ENCODE data around the gene GPANK1.

DNA sequence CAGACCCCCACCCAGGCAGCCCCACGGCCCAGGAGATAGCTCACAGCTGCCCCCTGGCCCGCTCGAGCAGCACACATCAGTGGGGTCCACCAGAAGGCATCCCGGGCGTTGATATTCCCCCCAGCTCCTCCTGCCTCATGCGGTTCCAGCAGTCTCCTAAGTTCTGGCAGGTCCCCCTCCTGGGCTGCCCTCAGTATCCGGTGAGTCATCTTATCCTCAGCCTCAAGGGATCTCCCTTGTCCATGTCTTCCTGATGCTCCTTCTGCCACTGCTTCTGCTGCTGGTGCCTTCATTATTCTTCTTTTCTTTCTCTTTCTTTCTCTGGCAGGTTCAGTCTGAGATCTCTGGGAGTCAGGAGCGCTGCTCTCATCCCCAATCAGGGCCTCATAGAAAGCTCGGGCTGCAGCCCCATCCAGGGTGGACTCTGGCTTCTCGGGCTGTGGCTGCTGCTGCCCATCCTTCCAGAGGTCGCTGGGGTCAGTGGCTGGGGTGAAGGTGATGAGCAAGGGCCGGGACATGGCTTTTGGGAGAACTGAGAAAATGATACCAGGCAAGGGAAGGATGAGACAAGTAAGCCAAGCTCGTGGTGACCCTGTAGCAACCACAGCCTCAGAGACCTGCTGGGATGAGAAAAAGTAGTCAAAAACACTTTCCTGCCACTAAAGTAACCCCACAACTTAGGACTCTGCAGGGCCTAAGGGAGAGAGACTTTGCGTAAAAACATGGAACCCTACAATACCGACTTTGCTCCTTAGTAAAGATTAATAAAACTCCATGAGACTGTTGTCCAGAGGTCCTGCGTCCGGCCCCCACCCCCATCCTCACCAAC, 622 bp downstream of the GPANK1 start:
- TF ChIP-seq CTCF (IDR thresholded peaks at IDR 0.05) (no peak), POLR2A (IDR thresholded peaks at IDR 0.05) (no peak)

Measured in breast epithelium (tissue), 3 donors.